ENCODE data around the gene COL10A1.

DNA sequence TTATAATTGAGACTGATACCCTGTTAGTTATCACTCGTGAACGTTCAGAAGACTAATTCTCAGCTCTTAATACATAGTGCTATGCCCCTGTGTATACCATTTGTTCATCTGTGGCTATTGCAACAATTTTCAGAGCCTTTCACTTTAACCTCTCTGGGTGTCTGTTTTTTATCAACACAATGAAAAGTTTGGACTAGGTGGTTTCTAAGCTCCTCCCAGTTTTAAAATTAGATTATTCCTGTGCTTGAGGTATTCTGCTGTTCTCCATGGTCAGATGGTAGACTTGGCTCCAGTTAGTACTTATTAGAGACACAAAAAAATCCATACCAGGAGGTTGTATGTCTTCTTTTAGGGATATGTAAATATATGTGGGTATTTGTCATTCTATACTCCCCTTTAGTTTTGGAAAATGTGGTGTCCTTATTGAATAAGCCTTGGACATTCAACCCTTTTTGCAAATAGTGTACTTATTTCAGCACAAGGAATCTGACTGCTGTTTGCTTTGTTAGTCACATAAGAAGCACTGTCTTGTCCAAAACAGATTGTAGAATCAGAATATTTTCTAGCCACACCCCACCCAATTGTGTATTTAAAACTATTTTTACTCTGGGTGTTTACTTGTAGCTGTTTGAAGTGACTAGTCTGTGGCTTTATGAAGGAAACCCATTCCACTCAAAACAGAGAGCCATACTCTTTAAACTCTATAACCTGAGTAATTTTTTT lies 2.0 kb upstream of the COL10A1 start:
- TF ChIP-seq CTCF (IDR thresholded peaks at IDR 0.05) (no peak), EP300 (IDR thresholded peaks at IDR 0.05) (no peak), POLR2A (IDR thresholded peaks at IDR 0.05) (no peak)
